GM20431 (cell line): ENCODE data around the gene METRNL.
"Not testable (repeated sequence)": the region's sequence is repeated elsewhere in the genome, so short reads cannot be mapped to it uniquely, and the experiment has no call there.

ENCODE experiments used
- in situ Hi-C: fragments of 300-500 bp; cut with MseI, MboI; formaldehyde crosslinking; loops from one replicate; pipeline ENCODE4 v1.15.0; 2020; ENCODE audit warnings: low sequenced_read_pairs; ENCODE audit not compliant: unreplicated experiment

Gene METRNL

DNA sequence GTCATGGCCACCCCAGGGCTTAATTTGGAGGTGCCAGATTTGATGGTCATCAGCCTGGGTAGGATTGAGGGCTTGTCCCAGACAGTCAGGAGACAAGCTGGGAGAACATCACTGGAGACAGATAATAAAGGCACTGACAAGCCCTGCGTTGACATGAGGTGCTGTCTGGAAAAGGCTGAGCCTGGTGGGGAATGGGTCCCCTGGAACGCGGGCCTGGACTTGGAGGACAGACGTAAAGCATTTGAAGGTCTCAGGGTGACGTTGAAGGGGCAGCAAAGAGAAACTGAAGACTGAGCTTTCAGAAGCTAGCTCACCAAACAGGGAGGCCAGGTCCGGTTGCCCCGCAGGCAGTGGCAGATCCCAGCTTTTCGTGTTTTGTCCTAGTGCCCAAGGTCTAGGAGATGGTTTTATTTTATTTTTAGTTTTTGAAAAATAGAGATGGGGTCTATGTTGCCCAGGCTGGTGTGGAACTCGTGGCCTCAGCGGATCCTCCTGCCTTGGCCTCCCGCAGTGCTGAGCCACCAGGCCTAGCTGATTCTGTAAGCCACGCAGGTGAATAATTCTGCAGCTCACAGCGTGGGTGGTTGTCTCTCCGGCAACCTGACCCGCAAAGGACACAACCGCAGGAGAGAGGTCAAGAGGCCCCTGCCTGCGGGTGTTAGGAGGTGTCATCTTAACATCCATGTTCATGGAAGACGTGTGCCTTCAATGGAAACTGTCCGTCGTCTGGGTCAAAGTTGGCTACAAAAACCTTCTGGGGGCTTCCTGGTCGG, 37.6 kb downstream of the METRNL start:
- in situ Hi-C loops: no loop called here

DNA sequence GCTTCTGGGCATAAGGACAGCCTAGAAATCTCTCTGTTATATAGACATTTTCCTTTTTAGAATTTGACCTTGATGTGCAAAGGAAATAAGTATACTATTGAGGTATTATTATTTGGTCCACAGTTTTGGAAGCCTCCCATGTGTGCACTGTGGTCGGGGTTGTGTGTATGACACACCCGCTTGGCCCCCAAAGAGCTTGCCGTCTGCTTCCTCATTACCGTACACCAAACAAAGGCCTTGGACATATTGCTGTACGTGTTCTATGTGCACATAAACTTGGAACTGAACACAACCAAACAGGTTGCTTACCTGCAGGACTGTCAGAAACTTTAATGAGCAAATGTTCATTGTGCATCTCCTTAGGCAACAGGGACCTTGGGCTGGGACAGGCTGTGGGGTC, 38.2 kb downstream of the METRNL start:
- in situ Hi-C loops: no loop called here

DNA sequence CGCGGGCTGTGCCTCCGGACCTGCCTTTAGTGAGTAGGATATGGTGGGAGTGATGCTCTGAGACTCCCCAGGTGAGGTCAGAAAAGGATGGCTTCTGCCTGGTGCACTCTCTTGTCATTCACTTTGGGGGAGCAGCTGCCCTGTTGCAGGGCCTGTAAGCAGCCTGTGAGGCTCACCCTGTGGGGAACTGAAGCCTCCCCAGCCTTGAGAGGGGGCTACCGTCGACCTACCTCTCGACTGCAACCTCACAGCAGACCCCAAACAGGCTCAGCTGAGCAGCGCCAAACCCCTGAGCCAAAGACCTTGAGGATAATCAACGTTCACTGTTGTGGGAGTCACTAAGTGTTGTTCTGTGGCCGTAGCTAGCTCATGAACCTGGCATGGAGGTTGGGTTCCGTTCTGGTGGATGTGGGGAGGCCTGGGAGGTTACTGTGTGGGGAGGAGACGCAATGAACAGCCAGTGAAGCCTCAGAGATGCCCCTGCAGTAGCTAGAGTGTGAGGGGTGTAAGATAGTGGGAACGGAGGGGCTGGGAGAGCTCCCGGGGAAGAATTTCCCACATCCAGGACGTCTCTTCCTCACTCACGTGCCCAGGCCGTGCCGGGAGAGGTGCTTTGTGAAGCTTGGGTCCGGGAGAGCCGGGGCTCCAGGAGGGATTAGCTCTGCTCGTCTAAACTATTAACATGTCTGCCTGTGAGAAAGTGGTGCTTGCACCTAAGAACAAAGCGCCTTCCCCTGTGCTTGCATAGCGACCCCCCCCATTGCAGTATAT, 38.8 kb downstream of the METRNL start:
- in situ Hi-C loops: no loop called here

DNA sequence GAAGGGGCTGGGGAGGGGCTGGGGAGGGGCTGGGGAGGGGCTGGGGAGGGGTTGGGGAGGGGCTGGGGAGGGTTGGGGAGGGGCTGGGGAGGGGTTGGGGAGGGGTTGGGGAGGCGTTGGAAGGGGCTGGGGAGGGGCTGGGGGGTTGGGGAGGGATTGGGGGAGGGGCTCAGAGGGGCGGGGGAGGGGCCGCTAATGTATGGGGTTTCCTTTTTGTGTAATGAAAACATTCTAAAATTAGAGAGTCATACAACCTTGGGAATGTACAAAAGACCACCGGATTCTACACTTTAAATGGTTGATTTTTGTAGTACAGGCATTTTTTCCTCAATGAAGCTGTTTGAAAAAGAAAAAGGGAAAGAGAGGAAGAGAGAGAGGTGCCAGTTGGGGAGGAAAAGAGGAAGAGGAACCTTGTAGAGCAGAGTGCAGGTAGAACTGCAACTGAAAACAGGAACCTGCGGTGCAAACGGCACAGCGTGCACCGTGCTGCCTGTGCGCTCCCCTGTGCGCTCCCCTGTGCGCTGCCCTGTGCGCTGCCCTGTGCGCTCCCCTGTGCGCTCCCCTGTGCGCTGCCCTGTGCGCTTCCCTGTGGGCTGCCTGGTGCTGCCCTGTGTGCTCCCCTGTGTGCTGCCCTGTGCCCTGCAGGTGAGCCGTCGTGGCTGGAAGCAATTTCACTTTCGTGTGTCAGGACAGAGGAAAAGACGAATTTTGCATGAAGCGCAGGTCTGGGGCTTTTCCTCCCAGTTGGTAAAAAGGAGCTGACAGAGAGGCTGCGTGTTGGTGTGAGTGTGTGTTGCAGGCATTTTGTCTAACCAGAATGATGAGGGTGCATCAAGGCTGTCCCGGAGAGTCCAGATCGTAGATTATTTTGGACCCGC, 40.8 kb downstream of the METRNL start:
- in situ Hi-C loops: no loop called here

DNA sequence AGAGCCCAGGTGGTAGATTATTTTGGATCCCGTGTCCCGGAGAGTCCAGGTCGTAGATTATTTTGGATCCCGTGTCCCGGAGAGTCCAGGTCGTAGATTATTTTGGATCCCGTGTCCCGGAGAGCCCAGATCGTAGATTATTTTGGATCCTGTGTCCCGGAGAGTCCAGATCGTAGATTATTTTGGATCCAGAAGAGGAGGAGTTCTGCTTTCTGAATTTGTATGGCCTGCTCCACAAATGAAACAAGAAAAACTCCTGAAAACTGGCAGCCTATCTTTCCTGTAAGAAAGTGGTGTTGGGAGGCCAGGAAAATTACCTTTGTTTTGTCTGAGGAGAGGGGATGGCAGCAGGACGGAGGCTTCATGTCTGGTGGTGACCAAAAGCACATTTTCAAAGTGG, 42.1 kb downstream of the METRNL start:
- in situ Hi-C loops: not testable (repeated sequence)

DNA sequence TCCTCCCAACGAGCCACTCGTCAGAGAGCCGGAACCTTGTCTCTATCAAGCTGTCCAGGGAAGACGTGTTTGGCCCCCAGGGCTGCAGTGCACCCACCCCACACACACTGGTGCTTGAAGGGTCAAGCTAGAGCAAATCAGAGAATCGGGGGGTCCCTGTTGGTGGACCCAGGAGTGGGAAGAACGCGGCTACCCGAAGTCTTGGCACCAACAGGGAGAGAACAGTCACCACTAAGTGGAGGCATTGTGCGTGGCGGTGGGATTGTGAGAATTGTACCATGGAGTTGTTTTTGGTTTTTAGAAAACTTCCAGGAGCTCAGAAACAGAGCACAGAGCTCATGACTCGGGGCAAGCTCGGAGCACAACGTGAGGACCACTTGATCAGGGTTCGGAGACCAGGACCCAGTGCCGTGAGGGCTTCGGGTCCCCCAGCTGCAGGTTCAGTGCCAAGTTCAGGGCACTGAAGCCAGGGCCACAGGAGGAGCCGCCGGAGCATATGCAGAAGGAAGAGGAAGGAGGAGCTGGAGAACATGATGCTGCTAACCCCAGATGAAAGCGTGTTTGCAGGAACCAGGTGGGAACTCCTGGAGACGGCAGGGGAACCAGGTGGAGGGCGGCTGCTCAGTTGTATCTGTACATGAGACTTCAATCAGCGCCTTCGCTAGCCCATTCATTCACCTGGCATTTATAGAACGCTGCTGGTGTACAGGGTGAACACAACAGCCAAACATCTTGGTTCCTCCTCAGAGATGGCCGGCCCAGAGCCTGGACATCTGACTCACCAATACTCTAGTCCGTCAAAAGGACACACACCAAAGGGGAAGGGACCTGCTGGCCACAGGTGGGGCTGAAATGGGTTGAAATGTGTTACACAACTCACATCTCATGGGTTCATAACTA, 42.8 kb downstream of the METRNL start:
- in situ Hi-C loops: no loop called here

DNA sequence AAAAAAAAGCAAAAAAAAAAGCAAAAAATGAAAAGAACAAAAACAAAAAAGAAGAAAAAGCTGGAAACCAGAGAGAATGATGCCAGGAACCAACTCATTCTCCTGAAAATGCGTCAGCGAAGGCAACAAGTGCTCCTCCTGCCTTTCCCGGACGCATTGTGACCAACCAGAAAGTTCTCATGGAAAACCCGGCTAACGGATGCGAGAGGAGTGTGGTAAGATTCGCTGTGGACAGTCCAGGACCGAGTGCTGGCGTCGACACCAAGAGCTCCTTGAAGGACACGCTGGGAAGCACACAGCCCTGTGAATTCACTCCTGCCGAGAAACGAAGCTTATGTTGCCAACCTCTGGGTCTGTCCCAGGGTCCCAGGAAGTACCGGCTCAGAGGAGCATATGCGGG, 43.4 kb downstream of the METRNL start:
- in situ Hi-C loops: no loop called here

DNA sequence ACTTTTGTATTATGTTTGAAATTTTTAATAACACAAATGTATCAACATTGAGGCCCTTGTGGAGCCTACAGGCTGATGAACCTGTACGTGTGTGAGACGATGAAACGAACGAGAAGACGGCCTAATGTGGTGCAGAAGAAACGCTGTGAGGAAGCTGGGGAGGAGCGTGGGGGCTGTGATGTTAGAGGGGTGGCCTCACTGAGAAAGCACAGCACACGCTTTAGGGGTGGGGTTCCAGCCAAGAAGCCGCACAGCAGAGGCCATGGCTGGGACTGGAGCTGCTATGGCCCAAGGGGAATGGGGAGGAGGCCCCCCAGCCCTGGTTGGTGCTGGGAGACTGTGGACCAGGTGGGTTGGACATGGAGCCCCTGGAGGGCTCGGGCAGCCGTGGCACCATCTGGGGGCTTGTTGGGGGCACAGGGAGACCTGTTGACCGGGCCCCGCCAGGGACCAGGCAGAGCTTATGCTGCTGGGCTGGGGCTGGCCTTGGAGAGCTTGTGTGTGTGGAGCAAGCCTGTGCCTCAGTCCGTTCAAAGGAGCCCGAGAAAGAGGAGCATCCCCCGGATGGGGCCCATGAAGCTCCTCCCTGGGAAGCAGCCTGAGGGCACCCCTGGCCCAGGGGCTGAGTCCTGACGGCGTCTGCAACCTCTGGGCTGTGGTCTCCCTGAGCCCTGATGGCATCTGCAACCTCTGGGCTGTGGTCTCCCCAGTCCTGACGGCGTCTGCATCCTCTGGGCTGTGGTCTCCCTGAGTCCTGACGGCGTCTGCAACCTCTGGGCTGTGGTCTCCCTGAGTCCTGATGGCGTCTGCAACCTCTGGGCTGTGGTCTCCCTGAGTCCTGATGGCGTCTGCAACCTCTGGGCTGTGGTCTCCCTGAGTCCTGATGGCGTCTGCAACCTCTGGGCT, 44.7 kb downstream of the METRNL start:
- in situ Hi-C loops: no loop called here

DNA sequence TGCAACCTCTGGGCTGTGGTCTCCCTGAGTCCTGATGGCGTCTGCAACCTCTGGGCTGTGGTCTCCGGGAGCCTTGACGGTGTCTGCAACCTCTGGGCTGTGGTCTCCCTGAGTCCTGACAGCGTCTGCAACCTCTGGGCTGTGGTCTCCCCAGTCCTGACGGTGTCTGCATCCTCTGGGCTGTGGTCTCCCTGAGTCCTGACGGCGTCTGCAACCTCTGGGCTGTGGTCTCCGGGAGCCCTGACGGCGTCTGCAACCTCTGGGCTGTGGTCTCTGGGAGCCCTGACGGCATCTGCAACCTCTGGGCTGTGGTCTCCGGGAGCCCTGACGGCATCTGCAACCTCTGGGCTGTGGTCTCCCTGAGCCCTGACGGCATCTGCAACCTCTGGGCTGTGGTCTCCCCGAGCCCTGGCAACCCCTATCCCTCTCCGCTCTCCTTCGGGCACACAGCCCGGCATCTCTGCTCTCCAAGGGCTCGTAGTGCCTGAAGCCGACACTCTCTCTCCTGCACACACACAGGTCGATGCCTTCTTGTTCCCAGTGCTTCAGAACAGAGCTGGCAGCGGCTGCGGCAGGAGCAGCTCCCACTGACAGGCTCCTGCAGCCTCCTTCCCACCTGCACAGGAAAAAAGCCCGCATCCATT, 45.6 kb downstream of the METRNL start:
- in situ Hi-C loops: no loop called here

DNA sequence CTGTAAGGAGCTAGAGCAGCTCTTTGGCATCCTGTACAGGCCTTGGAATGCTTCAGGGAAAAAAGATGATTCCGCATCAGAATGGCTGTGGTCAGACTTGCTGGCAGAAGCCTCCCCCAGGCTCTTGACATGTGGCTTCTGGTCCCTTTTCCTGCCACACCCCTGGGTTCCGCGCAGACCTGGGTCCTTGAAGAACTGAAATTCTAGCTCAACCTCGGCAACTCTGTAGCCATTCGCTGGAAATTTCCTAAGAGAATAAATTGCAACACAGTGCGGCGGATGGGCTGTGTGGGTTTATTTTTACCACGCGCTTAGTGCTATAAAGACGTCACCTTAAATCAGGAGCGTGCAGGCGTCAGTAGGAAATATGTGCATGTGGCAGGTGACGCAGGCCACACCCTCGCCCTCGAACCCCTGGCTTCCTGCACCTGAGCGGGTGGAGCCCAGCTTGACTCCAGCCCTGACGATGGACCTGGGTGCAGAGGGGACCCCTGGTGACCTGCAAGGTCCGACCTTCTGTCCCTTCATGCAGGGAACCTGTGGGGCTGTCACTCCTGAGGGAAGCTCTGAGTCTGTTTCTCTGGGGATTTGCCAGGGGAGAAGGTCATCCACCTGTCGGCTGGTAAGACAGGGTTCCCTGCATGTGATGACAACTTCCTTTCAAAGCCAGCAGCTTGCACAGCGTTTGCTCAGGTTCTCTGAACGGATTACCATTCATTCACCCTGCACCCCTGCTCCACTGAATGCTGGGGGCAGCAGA, 46.3 kb downstream of the METRNL start:
- in situ Hi-C loops: no loop called here

DNA sequence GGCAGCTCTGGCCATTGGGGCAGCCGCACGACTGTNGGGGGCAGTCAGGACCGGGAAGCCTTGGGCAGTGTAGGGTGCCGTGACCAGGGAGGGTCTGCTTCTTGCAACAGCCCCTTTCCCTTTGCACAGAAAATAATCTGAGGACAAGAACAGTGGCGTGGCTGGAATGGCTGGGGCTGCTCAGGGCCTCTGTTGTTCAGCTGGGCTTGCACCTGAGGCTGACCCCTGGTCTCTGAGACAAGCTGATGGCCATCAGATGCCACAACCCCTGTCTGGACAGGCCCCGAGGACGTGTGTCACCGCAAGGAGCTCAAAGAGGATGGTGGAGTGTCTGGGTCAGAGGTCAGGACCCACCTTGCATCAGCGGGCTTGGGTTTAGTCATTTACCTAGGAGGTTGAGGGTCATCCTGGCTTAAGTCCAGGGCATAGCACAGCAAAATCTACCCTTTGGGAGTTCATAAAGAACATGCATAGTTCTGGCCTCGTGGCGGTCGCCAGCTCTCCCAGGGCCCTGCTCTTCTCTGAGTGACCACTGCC, 46.9 kb downstream of the METRNL start:
- in situ Hi-C loops: no loop called here

DNA sequence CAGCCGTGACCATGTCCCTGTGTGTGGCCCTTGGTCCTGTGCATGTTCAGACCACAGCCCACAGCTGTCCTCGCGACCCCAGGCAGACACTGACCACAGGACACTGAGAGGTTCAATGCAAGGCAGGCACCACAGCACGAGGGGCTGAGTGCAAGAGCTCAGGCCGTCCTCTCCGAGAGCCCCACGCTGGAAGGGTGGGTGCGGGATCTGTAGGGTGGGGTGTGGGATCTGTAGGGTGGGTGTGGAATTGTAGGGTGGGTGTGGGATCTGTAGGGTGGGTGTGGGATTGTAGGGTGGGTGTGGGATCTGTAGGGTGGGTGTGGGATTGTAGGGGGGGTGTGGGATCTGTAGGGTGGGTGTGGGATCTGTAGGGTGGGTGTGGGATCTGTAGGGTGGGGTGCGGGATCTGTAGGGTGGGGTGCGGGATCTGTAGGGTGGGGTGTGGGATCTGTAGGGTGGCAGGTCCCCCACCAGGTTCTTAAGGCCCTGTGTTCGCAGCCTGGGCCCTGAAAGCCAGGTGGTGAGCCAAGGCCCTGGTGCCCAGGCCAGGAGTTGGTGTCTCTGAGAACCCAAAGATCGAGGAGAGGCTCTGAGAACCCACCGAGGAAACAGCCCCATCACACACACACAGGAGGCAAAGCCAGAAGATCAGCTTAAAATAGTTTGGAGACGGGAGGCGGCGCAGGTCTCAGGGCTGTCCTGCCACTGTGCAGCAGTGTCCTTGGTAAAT, 48.2 kb downstream of the METRNL start:
- in situ Hi-C loops: no loop called here

DNA sequence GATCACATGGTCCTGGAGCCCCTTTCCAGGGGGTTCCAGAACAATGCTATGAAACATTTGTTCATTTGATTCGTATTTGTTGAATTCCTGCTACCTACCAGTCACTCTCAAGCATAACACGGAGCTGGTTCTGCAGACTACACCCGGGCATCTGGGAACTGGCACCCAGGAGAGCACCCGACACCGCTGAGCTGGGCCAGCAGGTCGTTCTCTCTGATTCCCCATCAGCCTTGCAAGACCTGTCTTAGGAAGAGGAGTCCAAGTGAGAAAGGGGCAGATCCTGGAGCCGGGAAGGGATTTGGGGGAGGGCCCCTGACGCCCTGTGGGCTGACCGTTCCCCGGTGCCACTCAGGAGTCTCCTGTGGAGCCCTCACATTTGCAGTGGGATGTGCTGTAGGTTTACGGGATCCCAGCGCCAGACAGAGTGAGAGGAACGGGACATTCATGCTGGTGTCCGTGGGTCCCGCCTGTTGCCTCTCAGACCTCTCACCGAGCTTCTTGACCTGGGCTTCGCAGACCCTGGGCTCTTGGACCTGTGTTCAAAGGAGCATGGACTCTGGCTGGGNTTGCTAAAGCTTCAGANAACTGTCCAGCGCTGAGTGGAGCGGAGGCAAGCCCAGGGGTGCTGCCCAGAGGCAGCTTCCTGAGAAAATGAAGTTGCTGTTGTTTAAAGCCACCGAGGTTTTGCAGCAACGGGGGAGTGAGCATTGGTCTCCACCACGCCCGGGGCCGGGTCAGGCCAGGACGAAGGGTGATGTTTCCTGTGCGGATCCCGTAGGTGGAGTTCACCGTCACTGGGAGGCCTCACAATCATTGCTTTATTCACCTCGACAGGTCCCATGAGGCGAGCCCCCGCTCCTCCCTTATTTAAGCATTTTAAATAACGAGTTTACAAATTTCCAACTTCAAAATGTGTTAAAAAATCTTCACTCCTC, 49.2 kb downstream of the METRNL start:
- in situ Hi-C loops: no loop called here

DNA sequence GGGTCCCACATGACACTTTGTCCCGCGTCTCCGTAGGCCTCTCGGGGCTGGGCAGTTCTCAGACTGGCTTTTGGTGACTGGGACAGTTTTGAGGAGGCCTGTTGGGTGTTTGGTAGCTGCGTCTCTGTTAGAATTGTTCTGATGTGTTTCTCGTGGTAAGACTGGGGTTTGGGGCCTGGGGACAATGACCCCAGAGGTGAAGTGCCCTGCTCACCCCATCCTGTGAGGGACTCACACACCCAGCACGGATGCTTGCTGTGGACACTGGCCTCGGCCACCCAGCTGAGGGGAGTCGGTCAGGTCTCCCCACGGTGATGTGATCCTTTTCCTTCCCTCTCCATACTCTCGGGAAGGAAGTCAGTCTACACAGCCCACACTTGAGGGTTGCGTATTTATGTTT, 50.3 kb downstream of the METRNL start:
- in situ Hi-C loops: no loop called here

DNA sequence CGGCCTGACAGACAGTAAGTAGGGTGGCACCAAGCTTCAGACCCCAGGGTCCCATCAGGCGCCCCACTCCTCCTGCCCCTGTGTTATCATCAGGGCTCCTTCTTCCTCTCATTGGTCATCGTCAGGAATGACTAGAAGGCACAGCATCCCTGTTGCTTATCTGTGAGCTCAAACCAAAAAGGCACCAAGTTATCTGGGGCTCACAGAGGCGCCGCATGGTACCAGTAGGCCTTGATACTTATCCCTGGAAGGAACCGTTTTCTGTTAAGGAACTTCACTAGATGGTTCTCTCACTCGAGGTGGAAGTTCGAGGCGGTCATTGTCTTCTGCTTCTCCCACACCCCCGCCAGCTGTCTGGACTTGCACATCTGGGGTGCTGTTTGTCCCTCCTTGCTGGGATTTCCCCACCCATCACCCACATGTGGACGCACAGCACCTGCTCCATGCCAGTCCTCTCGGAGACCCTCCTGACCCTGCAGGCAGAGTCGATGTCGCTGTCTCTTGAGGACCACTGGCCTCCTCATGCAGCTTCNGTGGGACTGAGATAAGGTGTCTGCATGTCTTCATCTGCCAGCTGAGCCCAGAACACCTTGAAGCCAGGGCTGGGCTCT, 52.1 kb downstream of the METRNL start:
- in situ Hi-C loops: no loop called here
